Stimulated activated CD4-positive, alpha-beta T cell treated with anti-CD3 and anti-CD28 coated beads, Interleukin-1b, Interleukin-23, amount 100 ng/mL, for 1 hour (primary cell): ENCODE results near the gene MALL.
"Not testable (repeated sequence)": the region's sequence is repeated elsewhere in the genome, so short reads cannot be mapped to it uniquely, and the experiment has no call there.

Experiments used
- DNase-seq, 2 donors: peaks; one replicate each; pipeline ENCODE4 v3.0.0-alpha.2; 2020; ENCODE audit warnings: low read depth in 2 of 2

The MALL gene

GRCh38 chr2:110050222-110050621, 65.4 kb downstream of the MALL start:
- DNase-seq: not testable (repeated sequence)

GRCh38 chr2:110049769-110050168, 65.9 kb downstream of the MALL start:
- not testable (repeated sequence) for DNase-seq

GRCh38 chr2:110048255-110049197, 67.1 kb downstream of the MALL start:
- not testable (repeated sequence) for DNase-seq

GRCh38 chr2:110047225-110047624, 68.4 kb downstream of the MALL start:
- DNase-seq: not testable (repeated sequence)

- DNase-seq: not testable (repeated sequence)
These were observed 73.5 kb downstream of the MALL start for GRCh38 chr2:110041941-110042660.

GRCh38 chr2:110037336-110037735, 78.3 kb downstream of the MALL start:
- not testable (repeated sequence) for DNase-seq

- not testable (repeated sequence) for DNase-seq
These were observed 80.2 kb downstream of the MALL start for GRCh38 chr2:110035384-110035783.

GRCh38 chr2:110034935-110035334, 80.7 kb downstream of the MALL start:
- DNase-seq: not testable (repeated sequence)
